ENCODE measurements around the gene COL4A3. TPM values are rescaled to one million over a fixed set of nuclear protein-coding genes. Genes with fewer than 3 reads are reported as not detected.

Gene COL4A3
- total RNA-seq: not detected

GRCh38 chr2:227163998-227164762 lies at the start of gene COL4A3, which contains the start of gene COL4A4:
Gene COL4A3, plus strand, starts transcription at chr2:227164624. Its CDS starts 103 bp downstream, at chr2:227164727.
Gene COL4A4, minus strand, starts transcription at chr2:227164205. Its CDS starts 16,722 bp downstream, at chr2:227147483.
- intact Hi-C loops (cut with micrococcal nuclease): no loop called here
- H3K27ac Mint-ChIP-seq: no peak within 1 kb of the TSS
- no peaks in the 10 kb centered on the region for H3K36me3 Mint-ChIP-seq (ENCODE audit: low read depth)
- peaks cover 4% of the 10 kb centered on the region for H3K4me1 Mint-ChIP-seq (ENCODE audit: low read depth)
- CTCF ChIA-PET: no interaction called here
- peak within 1 kb of the TSS; percentile 56 for H3K4me3 Mint-ChIP-seq
- DNase-seq: peak; percentile 8
- peaks cover 62% of the 10 kb centered on the region for H3K27me3 Mint-ChIP-seq (ENCODE audit: low read depth)
- H3K9me3 Mint-ChIP-seq: peaks cover 3% of the 10 kb centered on the region

DNA sequence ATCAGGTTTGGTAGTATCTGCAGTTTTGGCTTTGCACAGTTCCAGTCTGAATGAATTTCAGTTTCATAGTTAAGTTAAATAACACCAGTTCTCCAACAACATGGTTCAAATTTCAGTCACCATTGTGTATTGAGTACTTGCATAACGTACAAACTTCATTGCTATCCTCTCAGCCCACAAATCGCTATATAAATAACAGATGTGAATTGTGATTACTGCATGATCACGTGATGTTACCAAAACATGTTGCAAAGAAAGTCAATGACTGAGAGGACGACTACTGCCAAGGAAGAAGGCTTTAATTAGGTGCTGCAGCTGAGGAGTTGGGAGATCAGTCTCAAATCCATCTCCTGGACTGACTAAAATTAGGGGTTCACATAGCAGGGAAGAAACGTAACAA lies 48.7 kb upstream of the COL4A3 start:
- no peaks in the 10 kb centered on the region for H3K9me3 Mint-ChIP-seq
- H3K27ac Mint-ChIP-seq: no peak overlapping the region
- H3K36me3 Mint-ChIP-seq (ENCODE audit: low read depth): no peaks in the 10 kb centered on the region
- no peak for DNase-seq
- no peak overlapping the region for H3K4me3 Mint-ChIP-seq
- CTCF ChIA-PET: no interaction called here
- peaks cover 6% of the 10 kb centered on the region for H3K27me3 Mint-ChIP-seq (ENCODE audit: low read depth)
- H3K4me1 Mint-ChIP-seq (ENCODE audit: low read depth): no peaks in the 10 kb centered on the region
- intact Hi-C loops (cut with micrococcal nuclease): no loop called here

DNA sequence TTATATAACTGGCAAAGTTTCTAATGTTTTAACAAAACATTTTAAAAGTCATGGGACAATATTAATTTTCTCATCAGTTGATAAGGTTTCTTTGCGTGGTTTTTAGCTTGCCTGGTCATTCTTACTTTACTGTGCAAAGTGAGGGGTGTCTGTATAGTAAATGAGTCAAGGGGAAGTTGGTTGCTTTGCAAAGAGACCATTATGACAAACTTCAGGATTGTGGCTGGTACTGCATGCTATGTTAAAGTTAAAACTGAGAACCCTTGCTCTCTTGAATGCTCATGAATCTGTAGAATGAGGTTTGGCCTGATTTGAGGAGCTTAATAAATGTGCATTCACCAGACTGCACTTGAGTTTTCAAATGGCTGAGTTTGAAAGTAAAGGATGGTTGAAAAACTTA lies 47.4 kb upstream of the COL4A3 start:
- Mint-ChIP-seq H3K9me3 (no peaks in the 10 kb centered on the region), H3K27ac (no peak overlapping the region), H3K27me3 (ENCODE audit: low read depth) (peaks cover 6% of the 10 kb centered on the region), H3K36me3 (ENCODE audit: low read depth) (no peaks in the 10 kb centered on the region), H3K4me3 (no peak overlapping the region), H3K4me1 (ENCODE audit: low read depth) (no peaks in the 10 kb centered on the region)
- DNase-seq: no peak
- intact Hi-C loops (cut with micrococcal nuclease): no loop called here
- CTCF ChIA-PET: no interaction called here

- peaks cover 6% of the 10 kb centered on the region for H3K27me3 Mint-ChIP-seq (ENCODE audit: low read depth)
- no peaks in the 10 kb centered on the region for H3K36me3 Mint-ChIP-seq (ENCODE audit: low read depth)
- CTCF ChIA-PET: interaction anchor here (0.7 kb wide), 1 partner anchor 491 kb away, joined by 3 read pairs; no protein-coding TSS in a partner anchor
- H3K27ac Mint-ChIP-seq: no peak overlapping the region
- H3K4me1 Mint-ChIP-seq (ENCODE audit: low read depth): no peaks in the 10 kb centered on the region
- no peaks in the 10 kb centered on the region for H3K9me3 Mint-ChIP-seq
- H3K4me3 Mint-ChIP-seq: no peak overlapping the region
- DNase-seq: no peak
- intact Hi-C loops (cut with micrococcal nuclease): no loop called here
Measured at GRCh38 chr2:227117852-227118251, 46.6 kb upstream of the COL4A3 start.

DNA sequence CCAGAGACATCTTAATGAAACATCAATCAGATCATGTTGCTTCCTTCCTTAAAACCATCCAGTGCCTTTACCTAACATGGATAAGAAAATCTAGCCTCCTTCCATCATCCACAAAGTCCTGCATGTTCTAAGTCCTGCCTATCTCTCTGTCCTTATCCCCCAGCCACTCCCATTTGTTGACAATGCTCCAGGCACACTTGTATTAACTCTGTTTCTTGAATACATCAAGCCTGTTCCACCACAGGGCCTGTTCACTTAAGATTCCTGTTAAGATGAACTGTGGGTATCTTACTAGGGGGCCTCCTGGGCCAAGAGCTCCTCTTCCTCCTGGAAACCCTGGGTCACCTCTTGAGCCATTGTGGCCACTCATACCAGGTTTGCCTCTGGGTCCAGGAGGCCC lies 46.1 kb upstream of the COL4A3 start:
- Mint-ChIP-seq H3K9me3 (no peaks in the 10 kb centered on the region), H3K36me3 (ENCODE audit: low read depth) (no peaks in the 10 kb centered on the region), H3K27ac (no peak overlapping the region), H3K4me1 (ENCODE audit: low read depth) (no peaks in the 10 kb centered on the region), H3K27me3 (ENCODE audit: low read depth) (peaks cover 6% of the 10 kb centered on the region), H3K4me3 (no peak overlapping the region)
- CTCF ChIA-PET: interaction anchor here (0.7 to 1.0 kb wide), 3 partner anchors 11 to 491 kb away, joined by 3 to 5 read pairs (median 3); no protein-coding TSS in a partner anchor
- no peak for DNase-seq
- intact Hi-C loops (cut with micrococcal nuclease): no loop called here

DNA sequence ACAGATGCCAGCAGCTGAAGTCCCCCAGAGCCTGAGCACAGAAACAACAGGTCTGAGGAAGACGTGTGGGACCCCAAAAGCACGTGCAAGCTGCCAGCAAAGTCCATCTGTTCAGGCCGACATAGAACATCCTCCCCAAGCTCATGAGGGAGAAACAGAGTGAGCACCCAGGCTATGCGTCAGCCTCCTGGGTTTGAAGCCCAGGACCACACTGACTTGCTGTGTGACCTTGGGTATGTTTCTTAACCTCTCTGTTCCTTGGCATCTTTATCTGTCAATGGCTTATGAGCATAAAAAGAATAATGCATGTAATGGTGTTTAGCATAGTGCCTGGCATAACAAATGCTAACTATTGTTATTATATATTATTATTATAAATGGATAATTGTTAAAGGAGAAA lies 40.7 kb upstream of the COL4A3 start:
- Mint-ChIP-seq H3K27ac (no peak overlapping the region), H3K36me3 (ENCODE audit: low read depth) (no peaks in the 10 kb centered on the region), H3K4me3 (no peak overlapping the region), H3K4me1 (ENCODE audit: low read depth) (no peaks in the 10 kb centered on the region), H3K9me3 (no peaks in the 10 kb centered on the region), H3K27me3 (ENCODE audit: low read depth) (peaks cover 9% of the 10 kb centered on the region)
- no peak for DNase-seq
- CTCF ChIA-PET: interaction anchor here (1.3 kb wide), 1 partner anchor 115 kb away, joined by 4 read pairs; no protein-coding TSS in a partner anchor
- intact Hi-C loops (cut with micrococcal nuclease): no loop called here

DNA sequence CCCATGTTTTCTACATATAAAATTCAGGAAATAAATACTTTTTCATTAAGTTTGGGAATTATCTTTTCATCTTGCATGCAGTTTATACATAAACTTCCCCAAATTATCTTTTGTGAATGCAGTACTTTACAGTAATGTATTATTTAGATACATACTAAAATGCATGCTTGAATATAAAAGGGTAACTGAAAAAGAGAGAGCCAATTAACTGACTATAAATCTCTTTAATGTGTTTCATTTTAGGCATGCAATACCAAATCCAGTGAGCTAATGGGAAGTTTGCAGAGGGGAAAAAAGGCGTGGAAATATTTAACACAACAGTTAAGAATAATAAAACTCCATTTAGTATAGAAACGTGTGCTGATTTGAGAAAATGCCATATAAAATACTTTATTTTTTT lies 39.6 kb upstream of the COL4A3 start:
- peaks cover 13% of the 10 kb centered on the region for H3K27me3 Mint-ChIP-seq (ENCODE audit: low read depth)
- intact Hi-C loops (cut with micrococcal nuclease): no loop called here
- no peak overlapping the region for H3K4me3 Mint-ChIP-seq
- H3K27ac Mint-ChIP-seq: no peak overlapping the region
- CTCF ChIA-PET: interaction anchor here (1.3 kb wide), 1 partner anchor 114 kb away, joined by 4 read pairs; no protein-coding TSS in a partner anchor
- no peaks in the 10 kb centered on the region for H3K9me3 Mint-ChIP-seq
- H3K4me1 Mint-ChIP-seq (ENCODE audit: low read depth): no peaks in the 10 kb centered on the region
- no peaks in the 10 kb centered on the region for H3K36me3 Mint-ChIP-seq (ENCODE audit: low read depth)
- no peak for DNase-seq

GRCh38 chr2:227125506-227125905 lies 38.9 kb upstream of the COL4A3 start:
- Mint-ChIP-seq H3K27ac (no peak overlapping the region), H3K4me1 (ENCODE audit: low read depth) (no peaks in the 10 kb centered on the region), H3K4me3 (no peak overlapping the region), H3K36me3 (ENCODE audit: low read depth) (no peaks in the 10 kb centered on the region), H3K27me3 (ENCODE audit: low read depth) (peaks cover 13% of the 10 kb centered on the region), H3K9me3 (no peaks in the 10 kb centered on the region)
- CTCF ChIA-PET: interaction anchor here (0.6 kb wide), 1 partner anchor 63 kb away, joined by 3 read pairs; no protein-coding TSS in a partner anchor
- DNase-seq: peak; percentile 20
- intact Hi-C loops (cut with micrococcal nuclease): no loop called here

DNA sequence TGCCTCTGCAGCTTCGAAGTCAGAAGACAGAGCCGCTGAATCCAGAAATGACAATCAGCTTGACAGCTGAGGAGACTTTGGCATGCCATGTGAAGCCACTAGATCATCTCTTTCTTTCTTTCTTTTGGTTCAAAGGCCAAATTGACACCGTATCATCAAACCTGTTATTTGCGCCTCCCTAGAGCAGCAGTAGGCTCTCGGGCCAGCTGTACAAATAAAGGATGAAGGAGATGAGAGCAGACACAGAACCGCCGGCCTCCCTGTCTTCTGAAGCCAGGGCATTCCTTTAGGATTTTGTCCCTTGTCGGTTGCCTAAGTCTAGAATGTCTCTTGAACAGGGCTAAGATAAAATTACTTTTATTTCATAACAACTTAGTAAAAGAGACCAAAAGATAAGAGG lies 37.2 kb upstream of the COL4A3 start:
- Mint-ChIP-seq H3K9me3 (no peaks in the 10 kb centered on the region), H3K36me3 (ENCODE audit: low read depth) (no peaks in the 10 kb centered on the region), H3K4me3 (no peak overlapping the region), H3K4me1 (ENCODE audit: low read depth) (no peaks in the 10 kb centered on the region), H3K27ac (no peak overlapping the region), H3K27me3 (ENCODE audit: low read depth) (peaks cover 13% of the 10 kb centered on the region)
- intact Hi-C loops (cut with micrococcal nuclease): no loop called here
- CTCF ChIA-PET: no interaction called here
- DNase-seq: no peak

DNA sequence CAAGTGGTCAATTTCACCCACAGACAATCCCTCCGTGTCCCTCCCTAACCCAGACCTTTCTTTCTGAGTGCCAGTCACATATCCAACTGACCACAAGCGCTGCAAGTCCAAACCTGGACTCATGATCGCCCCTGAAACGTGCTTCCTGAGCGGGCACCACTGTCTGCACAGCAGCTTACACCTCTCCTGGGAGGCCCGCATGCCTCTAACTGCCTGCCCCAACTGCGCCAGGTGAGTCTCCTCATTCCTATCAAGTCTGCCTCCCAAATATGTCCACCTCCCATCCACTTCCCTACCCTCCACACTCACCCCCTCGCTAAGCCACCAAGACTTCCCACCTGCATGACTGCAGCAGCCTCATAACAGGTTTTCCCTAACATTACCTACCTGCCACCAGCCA lies 33.8 kb upstream of the COL4A3 start:
- intact Hi-C loops (cut with micrococcal nuclease): loop anchor here (1.0 to 2.0 kb wide), 3 partner anchors 108 to 754 kb away; partner anchors contain the start of gene MFF
- Mint-ChIP-seq H3K9me3 (no peaks in the 10 kb centered on the region), H3K27ac (no peak overlapping the region), H3K36me3 (ENCODE audit: low read depth) (no peaks in the 10 kb centered on the region), H3K4me1 (ENCODE audit: low read depth) (no peaks in the 10 kb centered on the region), H3K27me3 (ENCODE audit: low read depth) (peaks cover 12% of the 10 kb centered on the region), H3K4me3 (no peak overlapping the region)
- no peak for DNase-seq
- CTCF ChIA-PET: interaction anchor here (0.5 to 3.4 kb wide), 6 partner anchors 108 to 1725 kb away, joined by 3 to 32 read pairs (median 4); no protein-coding TSS in a partner anchor

DNA sequence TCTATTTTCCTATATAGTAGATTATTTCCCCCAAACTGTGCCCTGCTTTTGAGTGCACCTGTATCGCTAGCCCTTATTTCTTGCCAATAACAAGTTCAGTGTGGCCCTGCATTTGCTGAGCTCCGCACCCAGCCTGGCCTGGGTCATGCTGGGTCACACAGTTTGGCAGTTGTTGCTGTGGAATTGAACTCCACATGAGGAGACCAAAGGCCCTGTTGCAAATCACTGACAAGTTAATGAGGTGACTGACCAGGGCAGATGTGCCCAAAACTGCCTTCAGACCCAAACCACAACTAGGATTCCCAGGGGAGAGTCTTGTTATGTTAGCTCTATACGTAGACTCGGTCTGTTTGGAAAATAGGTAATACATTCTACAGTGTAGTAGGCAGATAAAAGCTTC lies 31.4 kb upstream of the COL4A3 start:
- Mint-ChIP-seq H3K27me3 (ENCODE audit: low read depth) (peaks cover 9% of the 10 kb centered on the region), H3K9me3 (no peaks in the 10 kb centered on the region), H3K36me3 (ENCODE audit: low read depth) (no peaks in the 10 kb centered on the region), H3K4me3 (no peak overlapping the region), H3K4me1 (ENCODE audit: low read depth) (no peaks in the 10 kb centered on the region), H3K27ac (no peak overlapping the region)
- CTCF ChIA-PET: interaction anchor here (0.7 to 3.4 kb wide), 6 partner anchors 11 to 724 kb away, joined by 3 to 32 read pairs (median 3); no protein-coding TSS in a partner anchor
- intact Hi-C loops (cut with micrococcal nuclease): no loop called here
- DNase-seq: no peak

GRCh38 chr2:227134591-227134990 lies 29.8 kb upstream of the COL4A3 start:
- CTCF ChIA-PET: interaction anchor here (1.4 to 3.1 kb wide), 2 partner anchors 103 to 632 kb away, joined by 5 to 17 read pairs; no protein-coding TSS in a partner anchor
- H3K9me3 Mint-ChIP-seq: no peaks in the 10 kb centered on the region
- no peak overlapping the region for H3K27ac Mint-ChIP-seq
- no peaks in the 10 kb centered on the region for H3K36me3 Mint-ChIP-seq (ENCODE audit: low read depth)
- intact Hi-C loops (cut with micrococcal nuclease): no loop called here
- peaks cover 2% of the 10 kb centered on the region for H3K27me3 Mint-ChIP-seq (ENCODE audit: low read depth)
- H3K4me1 Mint-ChIP-seq (ENCODE audit: low read depth): no peaks in the 10 kb centered on the region
- no peak overlapping the region for H3K4me3 Mint-ChIP-seq
- DNase-seq: no peak

GRCh38 chr2:227141301-227141700 lies 23.1 kb upstream of the COL4A3 start:
- intact Hi-C loops (cut with micrococcal nuclease): no loop called here
- Mint-ChIP-seq H3K9me3 (no peaks in the 10 kb centered on the region), H3K4me1 (ENCODE audit: low read depth) (no peaks in the 10 kb centered on the region), H3K4me3 (no peak overlapping the region), H3K36me3 (ENCODE audit: low read depth) (no peaks in the 10 kb centered on the region), H3K27ac (no peak overlapping the region), H3K27me3 (ENCODE audit: low read depth) (peaks cover 3% of the 10 kb centered on the region)
- no peak for DNase-seq
- CTCF ChIA-PET: interaction anchor here (0.6 kb wide), 1 partner anchor 607 kb away, joined by 3 read pairs; no protein-coding TSS in a partner anchor

Measured in activated naive CD4-positive, alpha-beta T cell treated with anti-CD3 and anti-CD28 coated beads for 36 hours (primary cell).